ENCODE measurements around the gene KIAA0232.

Gene KIAA0232

DNA sequence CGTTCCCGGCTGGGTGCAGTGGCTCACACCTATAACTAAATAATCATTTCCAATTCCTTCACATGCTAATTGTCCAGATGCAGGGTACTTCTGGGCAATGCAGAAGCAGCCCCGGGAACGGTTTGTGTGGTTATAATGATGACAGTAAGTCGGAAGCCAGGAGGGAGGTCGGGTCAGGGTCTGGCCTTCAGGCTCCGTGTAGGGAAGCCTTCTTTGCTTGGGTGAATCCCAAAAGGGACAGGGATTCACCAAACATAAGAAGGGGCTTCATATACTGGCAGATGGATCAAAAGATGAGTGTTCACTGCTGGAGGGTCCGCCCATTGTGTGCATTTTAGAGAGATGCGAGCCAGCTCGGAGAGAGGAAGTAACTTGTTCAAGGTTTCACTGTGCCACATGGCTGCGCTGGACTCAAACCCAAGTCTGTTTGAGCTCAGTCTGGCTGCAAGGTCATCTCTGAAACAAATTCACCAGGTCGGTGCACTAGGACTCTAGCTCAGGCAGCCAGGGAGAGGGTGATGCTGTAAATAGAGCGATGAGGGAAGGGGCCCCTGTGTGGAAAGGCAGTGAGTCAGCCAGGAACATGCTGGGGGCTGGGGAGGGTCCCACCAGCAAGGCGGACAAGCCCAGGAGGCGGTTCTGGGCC is 4.8 kb upstream of the KIAA0232 start:
- TF ChIP-seq, protein P1, sequence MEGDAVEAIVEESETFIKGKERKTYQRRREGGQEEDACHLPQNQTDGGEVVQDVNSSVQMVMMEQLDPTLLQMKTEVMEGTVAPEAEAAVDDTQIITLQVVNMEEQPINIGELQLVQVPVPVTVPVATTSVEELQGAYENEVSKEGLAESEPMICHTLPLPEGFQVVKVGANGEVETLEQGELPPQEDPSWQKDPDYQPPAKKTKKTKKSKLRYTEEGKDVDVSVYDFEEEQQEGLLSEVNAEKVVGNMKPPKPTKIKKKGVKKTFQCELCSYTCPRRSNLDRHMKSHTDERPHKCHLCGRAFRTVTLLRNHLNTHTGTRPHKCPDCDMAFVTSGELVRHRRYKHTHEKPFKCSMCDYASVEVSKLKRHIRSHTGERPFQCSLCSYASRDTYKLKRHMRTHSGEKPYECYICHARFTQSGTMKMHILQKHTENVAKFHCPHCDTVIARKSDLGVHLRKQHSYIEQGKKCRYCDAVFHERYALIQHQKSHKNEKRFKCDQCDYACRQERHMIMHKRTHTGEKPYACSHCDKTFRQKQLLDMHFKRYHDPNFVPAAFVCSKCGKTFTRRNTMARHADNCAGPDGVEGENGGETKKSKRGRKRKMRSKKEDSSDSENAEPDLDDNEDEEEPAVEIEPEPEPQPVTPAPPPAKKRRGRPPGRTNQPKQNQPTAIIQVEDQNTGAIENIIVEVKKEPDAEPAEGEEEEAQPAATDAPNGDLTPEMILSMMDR (IDR thresholded peaks at IDR 0.05; ENCODE audit: insufficient read depth, low read depth, low read length, missing control alignments) = no peak
- H3K4me3 ChIP-seq (ENCODE audit: low read length) = no peak overlapping the region
- no peak for DNase-seq (ENCODE audit: low read depth)

DNA sequence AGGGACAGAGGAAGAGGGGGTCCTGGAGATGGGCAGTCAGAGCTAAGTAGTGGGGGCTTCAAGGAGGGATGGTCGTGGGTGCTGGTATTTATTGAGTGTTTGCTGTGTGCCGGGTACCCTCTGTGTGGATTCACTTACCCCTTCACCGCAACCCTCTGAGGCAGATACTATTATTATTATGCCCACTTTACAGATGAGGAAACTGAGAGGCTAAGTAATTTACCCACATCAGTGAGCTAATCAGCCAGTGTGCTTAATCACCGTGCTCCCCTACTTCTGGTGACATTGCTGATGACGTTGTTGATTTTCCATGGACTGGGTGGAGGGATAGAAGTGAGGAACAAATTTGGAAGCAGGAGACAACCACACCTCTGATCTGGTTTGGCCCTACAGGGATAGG is 4.1 kb upstream of the KIAA0232 start:
- no peak for DNase-seq (ENCODE audit: low read depth)
- no peak overlapping the region for H3K4me3 ChIP-seq (ENCODE audit: low read length)
- TF ChIP-seq, protein P1 (IDR thresholded peaks at IDR 0.05; ENCODE audit: insufficient read depth, low read depth, low read length, missing control alignments) = no peak

DNA sequence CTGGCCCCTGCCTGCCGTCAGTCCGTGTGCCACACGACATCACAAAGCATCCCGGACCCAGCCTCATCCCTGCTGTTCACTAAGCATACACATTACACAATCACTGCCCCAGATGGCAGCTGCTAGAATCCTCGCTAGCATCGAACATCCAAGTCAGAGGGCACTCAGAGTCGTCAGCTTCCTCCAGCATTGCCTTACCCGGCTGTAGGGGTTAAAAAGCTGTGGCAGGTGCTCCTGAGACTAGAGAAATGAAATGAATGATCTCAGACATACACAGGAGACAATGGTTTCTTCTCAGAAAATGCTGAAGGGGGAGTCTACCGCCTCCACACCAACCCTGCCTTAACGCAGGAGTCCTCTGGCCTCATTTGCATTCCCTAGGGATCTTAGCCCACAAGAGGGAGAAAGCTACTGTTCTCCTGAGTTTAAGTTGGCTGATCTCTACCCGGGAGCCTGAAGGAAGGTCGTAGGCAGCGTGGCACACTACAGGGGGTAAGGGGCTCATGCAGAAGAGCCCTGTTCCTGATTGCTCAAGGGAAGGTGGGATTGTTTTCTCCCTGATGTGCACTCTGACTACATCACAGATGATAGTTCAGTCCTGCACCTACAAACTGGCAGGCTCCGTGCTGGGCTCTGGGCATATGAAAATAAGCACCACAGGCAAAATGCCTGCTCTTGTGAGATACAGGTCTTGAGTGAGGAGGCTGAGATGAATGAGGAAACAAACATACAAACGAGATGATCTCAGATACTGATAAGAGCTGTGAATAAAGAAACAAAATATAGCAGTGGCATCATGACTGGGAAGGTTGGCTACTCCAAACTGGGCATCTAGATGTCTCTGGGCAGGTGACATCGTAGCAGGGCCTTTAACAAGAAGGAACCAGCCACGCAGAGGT is 2.6 kb upstream of the KIAA0232 start:
- no peak for DNase-seq (ENCODE audit: low read depth)
- TF ChIP-seq, protein P1 (IDR thresholded peaks at IDR 0.05; ENCODE audit: insufficient read depth, low read depth, low read length, missing control alignments) = no peak
- H3K4me3 ChIP-seq (ENCODE audit: low read length) = no peak overlapping the region

DNA sequence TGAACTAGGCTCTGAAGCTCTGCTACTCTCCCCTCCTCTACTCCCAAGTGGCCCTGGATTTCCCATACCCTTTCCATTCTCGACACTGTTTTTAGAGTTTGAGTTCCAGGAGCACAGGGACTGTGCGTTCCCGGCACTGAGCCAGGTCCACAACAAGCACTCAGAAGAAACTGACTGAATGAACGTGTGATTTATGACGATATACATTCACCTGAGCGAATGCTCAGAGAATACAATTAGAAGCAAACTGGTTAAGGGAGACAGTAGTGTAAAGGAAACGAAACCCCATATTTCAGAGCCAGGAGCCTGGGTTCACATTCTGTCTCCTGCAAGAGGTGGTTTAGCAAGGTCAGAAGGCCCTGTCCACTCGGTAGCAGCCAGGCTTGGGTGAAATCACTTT is 1.4 kb upstream of the KIAA0232 start:
- no peak overlapping the region for H3K4me3 ChIP-seq (ENCODE audit: low read length)
- TF ChIP-seq, protein P1 (IDR thresholded peaks at IDR 0.05; ENCODE audit: insufficient read depth, low read depth, low read length, missing control alignments) = no peak
- no peak for DNase-seq (ENCODE audit: low read depth)

DNA sequence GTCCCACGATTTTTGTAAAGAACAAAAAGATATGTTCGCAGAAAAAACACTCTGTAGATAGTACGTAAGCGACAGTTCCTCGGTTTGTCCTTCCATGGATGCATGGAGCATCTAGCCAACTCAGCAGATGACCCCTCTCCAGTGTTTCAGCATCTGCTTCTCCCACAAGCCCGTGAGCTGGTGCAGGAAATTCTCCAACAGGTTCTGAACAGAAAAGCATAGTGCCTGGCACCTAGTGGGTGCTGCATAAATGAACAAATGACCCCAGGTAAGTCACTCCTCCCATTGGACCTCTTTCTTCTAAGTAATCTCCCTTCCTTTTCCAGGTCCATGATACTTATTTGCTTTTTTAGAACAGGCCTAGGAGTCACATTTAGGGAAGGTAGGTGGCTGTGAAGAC is 966 bp upstream of the KIAA0232 start:
- TF ChIP-seq, protein P1 (IDR thresholded peaks at IDR 0.05; ENCODE audit: insufficient read depth, low read depth, low read length, missing control alignments) = no peak
- no peak for DNase-seq (ENCODE audit: low read depth)
- H3K4me3 ChIP-seq (ENCODE audit: low read length) = no peak overlapping the region

DNA sequence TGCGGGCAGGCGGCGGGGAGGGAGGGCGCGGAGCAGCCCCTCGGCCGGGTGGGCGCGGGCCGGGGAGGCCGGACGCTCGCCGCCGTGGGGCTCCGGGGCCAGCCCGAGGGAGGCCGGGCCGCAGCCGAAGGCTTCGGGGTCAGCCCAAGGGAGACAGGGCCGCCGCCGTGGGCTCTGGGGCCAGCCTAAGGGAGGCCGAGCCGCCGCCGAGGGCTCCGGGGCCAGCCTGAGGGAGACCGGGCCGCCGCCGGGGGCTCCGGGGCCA is 251 bp downstream of the KIAA0232 start:
- TF ChIP-seq, protein P1 (IDR thresholded peaks at IDR 0.05; ENCODE audit: insufficient read depth, low read depth, low read length, missing control alignments) = no peak
- no peak for DNase-seq (ENCODE audit: low read depth)
- H3K4me3 ChIP-seq (ENCODE audit: low read length) = peak overlapping the region; percentile 74

Measured in epithelial cell of esophagus (primary cell).